Smooth muscle cell (in vitro differentiated cells): ENCODE data around the gene FHL3. TPM values are rescaled to one million over a fixed set of nuclear protein-coding genes. Genes with fewer than 3 reads are reported as not detected.
A peak's percentile ranks its signal among the peaks of the same experiment; 100 is the strongest.

Source experiments
- DNase-seq: peaks from one replicate; lab custom pipeline; 2025; ENCODE audit not compliant: unreplicated experiment; lab: John Stamatoyannopoulos, UW
- H2AFZ ChIP-seq: fragments of 200-600 bp; sonication (generic); 2 replicates; pipeline ENCODE4 v1.6.0; 2016; ENCODE audit warnings: antibody characterized with exemption, low read depth, mild to moderate bottlenecking
- H3F3A ChIP-seq: fragments of 200-600 bp; sonication (generic); 2 replicates; pipeline ENCODE4 v1.6.0; 2017; ENCODE audit warnings: antibody characterized with exemption, low read depth
- H3K27ac ChIP-seq: fragments of 200-600 bp; sonication (generic); 2 replicates; pipeline ENCODE4 v1.5.1; 2016; ENCODE audit warnings: low read depth, mild to moderate bottlenecking
- H3K27me3 ChIP-seq: fragments of 200-600 bp; sonication (generic); 2 replicates; pipeline ENCODE4 v1.6.1; 2016; ENCODE audit warnings: low read depth, mild to moderate bottlenecking
- H3K36me3 ChIP-seq: fragments of 200-600 bp; sonication (generic); 2 replicates; pipeline ENCODE4 v1.5.1; 2016; ENCODE audit warnings: low read depth
- H3K4me1 ChIP-seq: fragments of 200-600 bp; sonication (generic); 2 replicates; pipeline ENCODE4 v1.5.1; 2016; ENCODE audit warnings: low read depth
- H3K4me2 ChIP-seq: fragments of 200-600 bp; sonication (generic); 2 replicates; pipeline ENCODE4 v1.6.0; 2016; ENCODE audit warnings: mild to moderate bottlenecking
- H3K4me3 ChIP-seq: fragments of 200-600 bp; sonication (generic); 2 replicates; pipeline ENCODE4 v1.5.1; 2016; ENCODE audit warnings: mild to moderate bottlenecking
- H3K79me2 ChIP-seq: fragments of 200-600 bp; sonication (generic); 2 replicates; pipeline ENCODE4 v1.6.0; 2016; ENCODE audit warnings: low read depth, mild to moderate bottlenecking
- H3K9ac ChIP-seq: fragments of 200-600 bp; sonication (generic); 2 replicates; pipeline ENCODE4 v1.6.0; 2016; ENCODE audit warnings: low read depth
- H3K9me3 ChIP-seq: fragments of 200-600 bp; sonication (generic); replicated peaks from 2 replicates; pipeline ENCODE4 v1.5.1; 2016; ENCODE audit warnings: low read depth
- H4K20me1 ChIP-seq: fragments of 200-600 bp; sonication (generic); 2 replicates; pipeline ENCODE4 v1.6.0; 2016; ENCODE audit warnings: low read depth
- CTCF ChIP-seq: fragments of 200-600 bp; sonication (generic); IDR thresholded peaks from 2 replicates; pipeline ENCODE4 v1.5.1; 2017; ENCODE audit warnings: borderline replicate concordance, mild to moderate bottlenecking, antibody characterized with exemption; ENCODE audit not compliant: insufficient read depth, poor library complexity, severe bottlenecking
- WGBS: methylation state at CpG from one replicate; pipeline ENCODE4 v1.1.7; 2016; ENCODE audit warnings: low lambda C conversion rate; 5-methylcytosine and 5-hydroxymethylcytosine counted together
- polyA plus RNA-seq: library from polyadenylated mRNA; unstranded; fragments of >200 nt; fragmentation: Nextera tagmentation; extraction: Ambion mirVana; gene quantifications from 2 replicates; pipeline ENCODE4 v1.2.1, GENCODE V29; 2016
- total RNA-seq: library from RNA; depleted of rRNA; stranded (reverse); fragments of >200 nt; gene quantifications from 2 replicates; pipeline ENCODE4 v1.2.3, GENCODE V29; 2014

Gene FHL3
- total and polyA plus RNA-seq, 2 experiments from 2014 or later = 29.5 to 70.2 TPM

- Histone ChIP-seq H3K4me2 (peak overlapping the region; percentile 97), H3F3A (peaks cover 34% of the 10 kb centered on the region), H3K9me3 (no peaks in the 10 kb centered on the region), H4K20me1 (peaks cover 23% of the 10 kb centered on the region), H3K9ac (no peak overlapping the region), H3K27me3 (no peaks in the 10 kb centered on the region), H2AFZ (peak overlapping the region; percentile 72), H3K4me3 (peak overlapping the region; percentile 81), H3K4me1 (peaks cover 28% of the 10 kb centered on the region), H3K27ac (peak overlapping the region; percentile 56), H3K36me3 (no peaks in the 10 kb centered on the region), H3K79me2 (peaks cover 39% of the 10 kb centered on the region)
- DNase-seq = no peak
- no peak for TF ChIP-seq CTCF
- 60% methylated on average over 11 of the region's 12 CpGs for WGBS
These were observed 904 bp upstream of the FHL3 start for GRCh38 chr1:38006008-38006828.

- Histone ChIP-seq H2AFZ (no peak overlapping the region), H3K27ac (peak overlapping the region; percentile 99), H3F3A (peaks cover 42% of the 10 kb centered on the region), H4K20me1 (peaks cover 23% of the 10 kb centered on the region), H3K9ac (peak overlapping the region; percentile 82), H3K27me3 (no peaks in the 10 kb centered on the region), H3K4me3 (peak overlapping the region; percentile 81), H3K9me3 (no peaks in the 10 kb centered on the region), H3K4me1 (peaks cover 44% of the 10 kb centered on the region), H3K79me2 (peaks cover 39% of the 10 kb centered on the region), H3K4me2 (peak overlapping the region; percentile 97), H3K36me3 (no peaks in the 10 kb centered on the region)
- 4% methylated on average over 24 of the region's 26 CpGs for WGBS
- no peak for DNase-seq
- TF ChIP-seq CTCF = no peak
These were observed 818 bp downstream of the FHL3 start for GRCh38 chr1:38004284-38005108.

GRCh38 chr1:38003261-38004250 is 1.8 kb downstream of the FHL3 start:
- WGBS = 67% methylated on average over 8 of the region's 8 CpGs
- H2AFZ ChIP-seq = no peak overlapping the region
- no peak for DNase-seq

More at GRCh38 chr1:38003261-38004250, 1.8 kb downstream of the FHL3 start:
- Histone ChIP-seq H3K4me2 (peak overlapping the region; percentile 97), H3K9ac (peak overlapping the region; percentile 82), H4K20me1 (peaks cover 23% of the 10 kb centered on the region), H3K79me2 (peaks cover 47% of the 10 kb centered on the region), H3K27me3 (no peaks in the 10 kb centered on the region), H3K27ac (peak overlapping the region; percentile 99), H3K36me3 (no peaks in the 10 kb centered on the region), H3K4me3 (peak overlapping the region; percentile 81), H3K9me3 (no peaks in the 10 kb centered on the region), H3F3A (peaks cover 43% of the 10 kb centered on the region), H3K4me1 (peaks cover 39% of the 10 kb centered on the region)
- no peak for TF ChIP-seq CTCF
